Measurements from ENCODE around the gene FIBCD1.

FIBCD1 gene

GRCh38 chr9:130905902-130906734, 32.9 kb downstream of the FIBCD1 start:
- no peak for DNase-seq

DNA sequence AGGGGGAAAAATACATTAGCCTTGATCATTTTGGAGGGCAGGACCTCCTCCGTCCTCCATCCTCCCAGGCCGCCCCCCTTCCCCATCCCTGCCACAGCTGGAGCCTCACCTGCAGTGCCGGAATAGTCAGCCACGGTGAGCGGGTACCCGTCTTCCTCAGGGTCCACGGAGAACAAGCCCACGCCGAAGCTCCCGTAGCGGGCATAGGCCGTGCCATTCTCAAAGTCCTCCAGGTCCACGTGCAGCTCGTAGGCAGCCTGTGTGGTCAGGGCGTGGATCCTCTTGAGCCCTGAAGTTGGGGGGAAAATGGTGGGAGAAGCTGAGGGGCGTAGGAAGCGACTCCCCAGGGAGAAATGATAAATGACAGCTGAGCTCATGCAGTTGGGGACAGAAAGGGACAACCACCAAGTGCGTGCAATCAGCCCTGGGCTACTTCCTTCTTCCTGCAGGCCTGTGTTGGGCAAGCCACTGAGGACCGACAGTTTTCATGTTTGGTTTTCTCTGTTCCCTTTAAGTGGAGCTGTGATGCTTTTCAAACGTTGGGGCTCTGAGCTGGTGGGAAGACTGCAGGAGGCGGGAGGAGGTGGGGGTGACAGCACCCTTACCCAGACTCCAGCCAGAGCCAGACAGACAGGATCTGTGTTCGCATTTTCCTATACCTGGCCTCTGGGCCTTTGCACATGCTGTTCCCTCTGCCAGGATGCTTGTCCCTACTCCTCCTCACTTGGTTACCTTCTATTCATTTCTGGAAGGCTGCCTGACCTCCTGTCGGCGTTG, 33.7 kb downstream of the FIBCD1 start:
- DNase-seq, result no peak

DNA sequence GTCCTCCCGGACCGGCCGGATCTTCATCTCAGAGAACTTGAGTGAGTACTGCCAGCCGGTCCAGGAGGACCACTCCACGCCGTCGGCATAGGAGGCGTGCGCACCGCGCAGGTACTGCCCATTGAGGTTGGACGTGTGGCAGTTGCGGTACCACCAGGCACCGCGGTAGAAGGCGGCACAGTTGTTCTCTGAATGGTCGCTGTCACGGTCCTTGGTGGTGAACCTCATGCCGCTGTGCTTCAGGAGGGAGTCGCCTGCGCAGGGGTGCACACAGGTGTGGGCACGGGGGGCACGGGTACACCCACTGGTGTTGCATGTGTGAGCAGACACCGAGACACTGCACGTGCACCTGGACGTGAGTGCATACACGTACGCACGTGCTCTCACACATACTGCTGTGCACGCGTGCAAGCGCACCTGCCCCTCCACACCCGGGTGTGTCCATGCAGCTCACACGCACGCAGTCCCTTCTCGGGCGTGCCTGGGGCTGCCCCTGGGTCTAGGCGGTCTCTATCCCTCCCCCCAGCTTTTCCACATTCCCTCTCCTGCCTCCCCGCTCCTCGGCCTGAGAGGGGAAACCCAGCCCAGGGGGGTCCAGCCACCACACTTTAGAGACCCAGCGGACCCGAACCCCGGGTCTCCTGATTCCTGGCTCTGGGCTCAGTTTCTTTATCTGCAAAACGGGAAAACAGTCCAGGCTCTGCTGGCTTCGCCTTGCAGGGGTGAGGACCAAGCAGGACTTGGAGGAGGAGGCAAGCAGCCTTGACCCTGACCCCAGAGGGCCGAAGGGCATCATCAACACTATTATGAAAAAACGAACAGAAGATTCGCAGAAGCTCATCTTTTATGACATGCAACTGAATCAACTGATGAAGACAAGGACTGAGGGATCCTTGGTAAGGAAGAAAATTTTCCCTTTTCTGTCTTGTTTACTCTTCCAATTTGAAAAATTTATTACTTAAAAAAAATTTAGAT, 34.7 kb downstream of the FIBCD1 start:
- DNase-seq, result no peak

DNA sequence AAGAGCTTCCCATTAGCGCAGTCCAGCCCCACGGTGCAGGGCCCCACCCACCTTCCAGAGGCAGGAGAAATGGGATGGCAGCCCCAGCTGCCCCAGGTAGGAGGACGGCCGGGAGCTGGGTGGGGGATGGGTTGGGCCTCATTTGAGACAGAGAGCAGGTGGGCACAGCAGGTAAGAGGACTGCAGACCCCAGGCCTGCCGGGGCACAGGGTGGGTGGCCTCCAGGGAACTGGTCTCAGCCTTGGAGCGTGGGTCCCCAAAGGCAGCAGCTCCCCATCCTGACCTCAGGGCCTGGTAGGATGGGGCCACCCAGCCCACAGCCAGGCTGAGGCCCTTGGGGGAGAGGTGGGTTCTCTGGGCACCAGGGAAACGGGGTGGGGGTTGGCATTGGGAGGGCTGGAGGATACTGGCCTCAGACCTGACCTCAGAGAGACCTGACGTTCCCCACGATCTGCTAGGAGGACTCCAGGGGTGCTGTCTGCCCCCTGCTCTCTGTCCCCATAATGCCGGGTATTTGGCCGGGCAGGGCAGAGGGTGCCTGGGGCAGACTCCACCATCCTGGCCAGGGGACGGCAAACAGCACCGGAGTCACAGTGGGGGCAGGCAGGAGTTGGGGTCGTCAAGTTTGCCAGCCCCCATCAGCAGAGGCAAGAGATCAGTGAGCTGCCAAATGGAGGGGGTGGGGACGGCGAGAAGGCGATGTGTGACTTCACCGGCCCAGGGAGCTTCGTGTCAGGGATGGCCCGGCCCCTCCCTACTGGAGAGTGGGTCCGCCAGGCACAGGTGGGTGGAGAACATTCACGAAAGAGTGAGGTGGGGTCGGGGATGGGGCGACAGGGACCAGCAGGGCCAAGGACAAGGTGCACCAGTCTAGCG, 35.6 kb downstream of the FIBCD1 start:
- no peak for DNase-seq

- no peak for DNase-seq
Observed at GRCh38 chr9:130902204-130903185, 36.6 kb downstream of the FIBCD1 start.

DNA sequence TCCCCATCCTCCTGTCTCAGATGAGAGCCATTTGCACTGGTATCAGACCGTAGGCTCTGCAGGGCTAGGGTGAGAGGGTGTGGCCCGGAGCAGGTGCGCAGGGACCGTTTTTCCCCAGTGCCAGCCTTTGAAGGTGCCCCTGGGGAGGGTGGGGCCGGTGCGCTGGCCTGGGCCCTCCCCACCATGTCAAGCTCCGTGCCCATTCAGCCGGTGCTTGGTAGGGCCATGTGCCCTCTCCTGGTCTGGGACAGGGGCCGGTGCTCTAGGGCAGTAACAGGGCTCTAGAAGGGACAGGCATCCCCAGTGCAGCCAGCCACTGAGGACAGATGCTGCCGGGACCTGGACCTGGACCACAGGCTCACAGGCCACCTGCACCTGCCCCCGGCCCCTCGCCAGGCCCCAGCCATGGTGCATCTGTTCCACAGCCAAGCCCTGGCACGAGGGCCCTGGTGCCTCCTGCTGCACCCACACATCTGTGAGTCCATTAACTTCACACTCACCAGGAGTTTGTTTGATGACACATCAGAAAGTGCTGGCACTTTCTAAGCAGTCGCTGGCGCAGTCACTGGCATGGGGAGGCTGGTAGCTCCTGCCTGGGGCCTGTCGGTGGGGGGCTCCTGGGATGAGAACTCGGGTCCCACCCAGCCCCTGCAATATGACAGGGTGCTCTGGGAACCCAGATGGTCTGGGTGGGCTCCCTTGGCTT, 37.4 kb downstream of the FIBCD1 start:
- DNase-seq, result no peak

- DNase-seq, result no peak
Observed at GRCh38 chr9:130900701-130901497, 38.1 kb downstream of the FIBCD1 start.

DNA sequence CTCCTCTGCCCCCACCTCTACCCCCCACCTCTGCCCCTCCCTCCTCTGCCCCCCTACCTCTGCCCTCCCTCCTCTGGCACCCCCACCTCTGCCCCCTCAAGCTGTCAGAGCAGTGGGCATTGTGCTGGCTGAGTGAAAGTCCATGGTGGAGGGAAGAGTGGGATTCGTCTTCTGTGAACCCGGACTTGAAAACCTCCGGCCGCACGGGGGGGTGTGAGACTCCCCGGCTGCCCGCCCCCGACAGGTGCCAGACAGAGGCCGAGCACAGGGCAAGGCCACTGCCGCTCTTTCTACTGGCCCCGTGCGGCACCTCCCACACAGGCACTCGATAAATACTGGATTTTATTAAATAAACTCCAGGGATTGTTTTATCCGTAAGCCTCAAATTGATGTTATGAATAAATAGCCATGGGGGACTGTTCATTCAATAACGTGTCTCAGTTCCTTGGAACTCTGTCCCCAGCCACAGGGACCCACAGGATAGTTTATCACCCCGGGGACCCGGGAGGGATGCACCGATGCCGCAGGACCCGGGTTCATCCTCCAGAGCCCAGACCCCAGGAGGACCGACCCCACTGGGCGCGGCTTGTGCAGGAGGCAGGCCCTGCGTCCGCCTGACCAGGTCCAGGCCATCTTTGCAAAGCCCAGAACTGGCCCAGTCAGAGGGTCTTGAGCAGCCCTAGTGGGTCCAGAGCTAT, 39.8 kb downstream of the FIBCD1 start:
- DNase-seq, result no peak

DNA sequence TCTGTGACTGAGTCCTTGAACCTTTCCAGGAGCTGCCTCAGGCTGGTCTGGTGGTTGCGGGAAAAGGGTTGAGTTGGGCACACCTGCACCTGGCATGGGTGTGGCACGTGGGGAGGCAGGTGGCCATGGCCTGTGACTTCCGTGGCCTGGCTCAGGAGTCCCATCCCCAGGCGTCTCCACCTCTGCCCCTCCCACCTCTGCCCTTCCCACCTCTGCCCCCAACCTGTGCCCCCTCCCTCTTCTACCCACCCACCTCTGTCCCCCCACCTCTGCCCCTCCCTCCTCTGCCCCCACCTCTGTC, 40.5 kb downstream of the FIBCD1 start:
- DNase-seq, result no peak

DNA sequence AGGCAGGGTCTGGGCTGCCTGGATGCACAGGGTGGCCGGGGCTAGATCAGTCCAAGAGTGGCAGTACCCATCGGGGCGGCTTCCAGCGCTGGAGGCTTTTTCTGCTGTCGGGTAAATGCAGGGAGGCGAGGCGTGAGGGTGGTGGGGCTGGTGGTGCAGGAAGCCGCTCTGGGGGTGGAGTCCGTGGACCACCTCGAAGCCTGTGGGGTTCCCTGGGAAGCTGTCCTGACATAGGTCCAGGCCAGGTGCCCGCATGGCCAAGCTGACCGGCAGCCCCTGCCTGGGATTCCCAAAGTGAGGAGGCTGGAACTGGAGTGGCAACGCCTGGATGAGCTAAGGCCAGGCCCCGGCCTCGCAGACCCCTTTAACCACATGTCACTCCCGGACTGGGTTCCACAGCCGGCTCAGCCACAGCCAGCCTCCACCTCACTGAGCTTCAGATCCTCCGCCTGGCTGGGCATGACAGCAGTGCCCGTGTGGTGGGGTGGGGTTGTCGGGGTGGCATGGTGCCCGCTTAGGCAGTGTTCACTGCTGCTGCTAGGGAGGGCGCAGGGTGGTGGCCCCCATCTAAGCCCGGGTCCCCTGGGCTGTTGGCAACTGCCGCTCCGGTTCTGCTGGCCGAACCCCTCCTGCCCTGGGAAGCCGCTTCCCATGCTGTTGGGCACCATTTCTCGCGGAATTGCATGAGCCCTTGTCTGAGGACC, 41.0 kb downstream of the FIBCD1 start:
- DNase-seq, result no peak

DNA sequence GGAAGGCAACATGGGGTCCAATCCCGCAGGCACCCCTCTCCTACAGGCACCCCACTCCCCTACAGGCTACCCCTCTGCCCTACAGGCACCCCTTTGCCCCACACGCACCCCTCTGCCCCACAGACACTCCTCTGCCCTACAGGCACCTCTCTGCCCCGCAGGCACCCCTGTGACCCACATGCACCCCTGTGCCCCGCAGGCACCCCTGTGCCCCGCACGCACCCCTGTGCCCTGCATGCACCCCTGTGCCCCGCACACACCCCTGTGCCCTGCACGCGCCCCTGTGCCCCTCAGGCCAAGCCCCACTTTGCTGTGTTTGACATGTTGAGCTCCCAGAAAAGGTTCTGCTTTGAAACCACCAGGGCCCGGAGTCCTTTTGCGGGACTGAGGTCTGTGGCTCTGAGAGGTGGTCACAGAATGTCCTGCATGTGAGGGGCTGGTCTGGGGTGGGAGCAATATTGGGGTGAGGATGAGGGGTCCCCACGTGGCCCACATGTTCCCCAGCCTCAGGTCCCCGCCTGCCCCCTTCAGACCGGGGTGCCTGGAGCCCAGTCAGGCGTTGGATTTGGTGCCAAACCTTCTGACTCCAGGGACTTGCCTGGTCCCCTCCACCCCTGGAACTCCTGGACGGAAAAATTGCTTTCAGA, 41.8 kb downstream of the FIBCD1 start:
- DNase-seq, result no peak

DNA sequence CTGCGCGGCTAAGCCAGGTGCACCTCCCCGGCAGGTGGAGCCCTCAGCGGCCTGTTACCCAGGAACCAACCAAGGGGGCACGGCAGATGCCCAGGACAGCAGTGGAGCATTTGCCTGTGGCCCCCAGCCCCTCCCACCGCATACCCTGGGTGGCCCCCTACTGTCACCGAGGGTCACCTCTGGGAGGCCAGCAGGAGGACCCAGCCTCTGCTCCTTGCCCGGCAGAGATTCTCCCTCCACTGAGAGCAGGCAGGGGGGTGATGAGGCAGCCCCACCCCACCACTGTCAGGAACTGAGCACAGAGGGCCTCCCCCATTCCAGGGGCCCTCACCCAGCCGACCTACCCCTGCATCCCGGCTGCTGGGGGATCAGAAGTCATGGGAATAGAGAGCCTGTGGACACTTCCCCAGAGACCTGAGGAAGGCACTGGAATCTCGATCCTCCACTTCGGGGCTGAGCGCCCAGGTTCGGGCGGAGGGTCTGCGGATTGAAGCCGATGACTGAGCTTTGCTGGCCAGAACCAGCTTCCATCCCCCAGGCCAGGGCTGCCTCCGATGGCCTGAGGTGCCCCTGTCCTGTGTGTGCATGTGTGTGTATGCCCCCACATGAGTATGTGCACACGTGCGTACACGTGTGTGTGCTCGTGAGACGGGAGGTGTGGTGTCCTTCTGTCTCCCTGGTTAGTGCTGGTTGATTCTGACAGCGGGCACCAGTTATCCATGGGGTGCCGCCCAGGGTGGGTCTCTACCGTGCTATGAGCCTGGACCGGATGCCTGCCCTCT, 42.6 kb downstream of the FIBCD1 start, which contains the start of gene QRFP:
Gene QRFP, minus strand, starts transcription at position 580 of the 782 bp plus-strand sequence. CDS start 2,974 bp downstream, outside the sequence.
- no peak for DNase-seq

DNA sequence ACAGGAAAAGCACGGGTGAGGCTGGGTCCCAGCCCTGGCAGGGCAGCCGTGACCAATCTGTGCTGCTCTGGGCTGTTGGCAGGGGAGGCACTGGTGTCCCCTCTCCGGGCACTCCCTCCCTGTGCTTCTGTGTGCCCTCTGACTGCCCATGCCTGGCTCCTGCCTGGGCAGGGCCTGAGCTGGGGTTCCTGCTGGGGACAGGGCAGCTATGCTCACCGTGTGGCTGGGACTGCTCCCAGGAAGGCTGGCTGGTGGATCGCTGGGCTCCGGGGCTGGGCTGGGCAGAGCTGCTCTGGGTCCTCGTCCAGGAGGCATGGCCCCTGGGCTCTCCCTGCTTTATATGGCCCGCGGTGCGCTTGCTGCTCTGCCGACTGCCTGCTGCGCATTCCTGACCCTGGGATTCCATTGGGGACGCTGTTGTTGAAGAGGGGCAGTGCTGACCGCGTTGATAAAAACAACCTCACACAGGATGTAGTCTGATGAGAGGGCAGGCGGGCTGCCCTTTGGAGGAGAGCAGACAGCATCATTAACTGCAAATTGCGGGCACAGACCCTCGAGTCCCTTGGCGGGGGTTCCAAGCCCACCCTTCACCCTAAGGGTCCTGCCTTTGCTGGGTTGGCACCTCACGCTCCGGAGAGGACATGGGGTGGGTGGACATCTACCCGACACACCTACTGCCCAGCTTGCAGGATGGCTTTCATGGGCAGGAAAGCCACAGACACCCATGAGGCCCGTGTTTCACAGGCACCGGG, 43.4 kb downstream of the FIBCD1 start:
- no peak for DNase-seq

DNA sequence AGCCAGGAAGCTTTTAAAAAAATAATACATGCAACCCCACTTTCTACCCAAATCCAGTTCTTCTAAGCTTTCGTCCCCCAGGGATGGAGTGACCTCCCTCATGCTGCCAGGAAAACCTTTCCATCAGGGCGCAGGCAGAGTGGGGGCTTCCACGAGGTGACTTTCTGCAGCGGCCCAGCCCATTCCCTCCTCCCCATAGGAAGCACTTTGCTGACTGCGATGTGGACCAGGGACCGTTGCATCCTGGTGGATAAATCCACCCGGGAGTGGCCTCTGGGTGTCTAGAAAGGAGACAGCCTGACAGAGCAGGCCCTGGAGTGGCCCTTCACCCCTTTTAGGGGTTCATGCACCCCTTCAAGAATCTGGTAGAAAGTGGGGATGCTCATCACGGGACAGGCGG, 44.0 kb downstream of the FIBCD1 start:
- DNase-seq, result no peak

- DNase-seq, result no peak
Observed at GRCh38 chr9:130894546-130894945, 44.5 kb downstream of the FIBCD1 start.
